Kidney (tissue), 14 donors: ENCODE data around the gene ATG16L2. TPM values are rescaled to one million over a fixed set of nuclear protein-coding genes. Genes with fewer than 3 reads are reported as not detected.

Experiments
- DNase-seq, 5 donors: peaks; one replicate each; pipeline ENCODE4 v3.0.0-alpha.2; 2013 to 2020
- FAIRE-seq: peaks from 2 replicates; lab custom pipeline; 2012; peaks lifted over from hg19 to GRCh38; lab: Jason Lieb, UNC
- H3K27ac ChIP-seq, 2 donors: one replicate each; pipeline ENCODE4 v1.7.0; 2013; ENCODE audit warnings: low read depth in 2 of 2, low read length in 2 of 2, inconsistent platforms in 1 of 2
- H3K27me3 ChIP-seq: one replicate; pipeline ENCODE4 v1.7.1; 2013; ENCODE audit warnings: low read length, inconsistent platforms; ENCODE audit not compliant: control insufficient read depth, insufficient read depth
- H3K36me3 ChIP-seq, 3 donors: one replicate each; pipeline versions ENCODE4 v1.7.0 to v1.7.1; 2013; ENCODE audit warnings: low read length in 3 of 3, control low read depth in 1 of 3, inconsistent platforms in 1 of 3; ENCODE audit not compliant: insufficient read depth in 3 of 3, control insufficient read depth in 2 of 3
- H3K4me1 ChIP-seq, 3 donors: one replicate each; pipeline versions ENCODE4 v1.7.0 to v1.7.1; 2013; ENCODE audit warnings: low read length in 3 of 3, inconsistent platforms in 1 of 3, low read depth in 1 of 3; ENCODE audit not compliant: control insufficient read depth in 2 of 3, insufficient read depth in 2 of 3
- H3K4me3 ChIP-seq, 3 donors: one replicate each; pipeline versions ENCODE4 v1.7.0 to v1.8.1; 2013; ENCODE audit warnings: low read length in 3 of 3, control low read depth in 1 of 3, inconsistent platforms in 1 of 3
- H3K9ac ChIP-seq, 3 donors: one replicate each; pipeline versions ENCODE4 v1.7.0 to v1.7.1; 2013; ENCODE audit warnings: low read length in 3 of 3, control low read depth in 1 of 3, inconsistent platforms in 1 of 3
- H3K9me3 ChIP-seq, 3 donors: one replicate each; pipeline versions ENCODE4 v1.7.0 to v1.7.1; 2013; ENCODE audit warnings: low read length in 3 of 3, control low read depth in 1 of 3, inconsistent platforms in 1 of 3; ENCODE audit not compliant: control insufficient read depth in 2 of 3, insufficient read depth in 1 of 3
- intact Hi-C: fragments of 100-400 bp; cut with DNase I; formaldehyde crosslinking; loops from one replicate; pipeline ENCODE4 v1.11.1; 2022
- polyA plus RNA-seq: library from polyadenylated mRNA; stranded (reverse); fragments of 350-450 nt; fragmentation: Illumina TruSeq; extraction: RNeasy Lipid Tissue Mini Kit (QIAGEN cat#74804); gene quantifications from one replicate; pipeline ENCODE4 v1.2.3, GENCODE V29; 2014; ENCODE audit warnings: low read depth, low replicate concordance; ENCODE audit not compliant: insufficient read depth
- total RNA-seq: library from RNA; stranded (reverse); fragmentation: NEBNext Ultra II Directional; extraction: Animal tissue kit (Norgen Biotek cat#: 25700); gene quantifications from one replicate; pipeline ENCODE4 v1.2.1, GENCODE V29; 2021
- TF ChIP-seq, protein P1 (sequence below): IDR thresholded peaks from 3 replicates; pipeline ENCODE4 v1.5.1; 2012; ENCODE audit warnings: mild to moderate bottlenecking, moderate library complexity, borderline replicate concordance; ENCODE audit not compliant: insufficient read depth; ENCODE audit errors: extremely low read depth
- donor health status: control.
- donor health status: control.
- donor health status: control.
- donor health status: control.
- donor health status: control.
- donor health status: DM: yes; HTN: yes; CAD: no.
- donor health status: Normal renal cell carcinoma (clear cell type).

ATG16L2 gene
- total and polyA plus RNA-seq, 2 donors from 2014 or later = 16.1 to 38.6 TPM

DNA sequence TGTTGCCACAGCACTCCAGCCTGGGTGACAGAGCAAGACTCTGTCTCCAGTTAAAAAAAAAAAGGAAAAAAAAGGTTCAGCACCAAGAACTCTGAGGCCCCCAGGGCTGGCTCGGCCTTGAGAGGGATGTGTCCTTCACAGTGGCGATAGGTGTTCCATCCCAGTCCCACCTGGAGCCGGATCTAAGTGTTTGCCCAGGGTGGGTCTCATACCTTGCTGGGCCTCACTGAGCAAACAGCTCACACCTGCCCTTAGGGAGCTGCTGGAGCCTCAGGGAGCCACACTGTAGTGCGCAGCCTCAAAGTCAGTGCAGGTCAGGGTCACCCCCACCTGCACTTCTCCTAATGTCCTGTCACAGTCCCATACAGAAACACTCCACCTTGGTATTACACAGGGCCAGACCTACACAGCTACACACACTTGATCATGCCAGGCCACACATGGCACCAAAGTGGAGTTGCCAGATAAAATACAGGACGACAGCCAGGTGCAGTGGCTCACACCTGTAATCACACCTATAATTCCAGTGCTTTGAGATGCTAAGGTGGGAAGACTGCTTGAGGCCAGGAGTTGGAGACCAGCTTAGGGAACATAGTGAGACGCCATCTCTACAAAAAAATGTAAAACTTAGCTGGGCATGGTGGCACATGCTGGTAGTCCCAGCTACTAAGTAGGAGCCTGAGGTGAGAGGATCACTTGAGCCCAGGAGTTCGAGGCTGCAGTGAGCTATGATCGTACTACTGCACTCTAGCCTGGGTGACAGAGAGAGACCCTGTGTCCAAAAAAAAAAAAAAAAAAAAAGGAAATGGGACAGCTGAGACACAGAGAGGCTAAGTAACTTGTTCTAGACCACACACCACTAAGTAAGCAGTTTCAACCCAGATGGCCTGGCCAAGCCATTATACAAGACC is 27.7 kb upstream of the ATG16L2 start:
- Histone ChIP-seq H3K36me3 (no peaks in the 10 kb centered on the region), H3K4me1 (peaks cover 0 to 19% (median 6%) of the 10 kb centered on the region in 3 donors), H3K27me3 (no peaks in the 10 kb centered on the region), H3K27ac (no peak overlapping the region), H3K9me3 (no peaks in the 10 kb centered on the region), H3K4me3 (no peak overlapping the region), H3K9ac (no peak overlapping the region)
- intact Hi-C loops = loop anchor here (10.0 kb wide), 1 partner anchor 52 kb away; no protein-coding TSS in a partner anchor
- FAIRE-seq = no peak
- TF ChIP-seq, protein P1, sequence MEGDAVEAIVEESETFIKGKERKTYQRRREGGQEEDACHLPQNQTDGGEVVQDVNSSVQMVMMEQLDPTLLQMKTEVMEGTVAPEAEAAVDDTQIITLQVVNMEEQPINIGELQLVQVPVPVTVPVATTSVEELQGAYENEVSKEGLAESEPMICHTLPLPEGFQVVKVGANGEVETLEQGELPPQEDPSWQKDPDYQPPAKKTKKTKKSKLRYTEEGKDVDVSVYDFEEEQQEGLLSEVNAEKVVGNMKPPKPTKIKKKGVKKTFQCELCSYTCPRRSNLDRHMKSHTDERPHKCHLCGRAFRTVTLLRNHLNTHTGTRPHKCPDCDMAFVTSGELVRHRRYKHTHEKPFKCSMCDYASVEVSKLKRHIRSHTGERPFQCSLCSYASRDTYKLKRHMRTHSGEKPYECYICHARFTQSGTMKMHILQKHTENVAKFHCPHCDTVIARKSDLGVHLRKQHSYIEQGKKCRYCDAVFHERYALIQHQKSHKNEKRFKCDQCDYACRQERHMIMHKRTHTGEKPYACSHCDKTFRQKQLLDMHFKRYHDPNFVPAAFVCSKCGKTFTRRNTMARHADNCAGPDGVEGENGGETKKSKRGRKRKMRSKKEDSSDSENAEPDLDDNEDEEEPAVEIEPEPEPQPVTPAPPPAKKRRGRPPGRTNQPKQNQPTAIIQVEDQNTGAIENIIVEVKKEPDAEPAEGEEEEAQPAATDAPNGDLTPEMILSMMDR = no peak
- DNase-seq = no peak

DNA sequence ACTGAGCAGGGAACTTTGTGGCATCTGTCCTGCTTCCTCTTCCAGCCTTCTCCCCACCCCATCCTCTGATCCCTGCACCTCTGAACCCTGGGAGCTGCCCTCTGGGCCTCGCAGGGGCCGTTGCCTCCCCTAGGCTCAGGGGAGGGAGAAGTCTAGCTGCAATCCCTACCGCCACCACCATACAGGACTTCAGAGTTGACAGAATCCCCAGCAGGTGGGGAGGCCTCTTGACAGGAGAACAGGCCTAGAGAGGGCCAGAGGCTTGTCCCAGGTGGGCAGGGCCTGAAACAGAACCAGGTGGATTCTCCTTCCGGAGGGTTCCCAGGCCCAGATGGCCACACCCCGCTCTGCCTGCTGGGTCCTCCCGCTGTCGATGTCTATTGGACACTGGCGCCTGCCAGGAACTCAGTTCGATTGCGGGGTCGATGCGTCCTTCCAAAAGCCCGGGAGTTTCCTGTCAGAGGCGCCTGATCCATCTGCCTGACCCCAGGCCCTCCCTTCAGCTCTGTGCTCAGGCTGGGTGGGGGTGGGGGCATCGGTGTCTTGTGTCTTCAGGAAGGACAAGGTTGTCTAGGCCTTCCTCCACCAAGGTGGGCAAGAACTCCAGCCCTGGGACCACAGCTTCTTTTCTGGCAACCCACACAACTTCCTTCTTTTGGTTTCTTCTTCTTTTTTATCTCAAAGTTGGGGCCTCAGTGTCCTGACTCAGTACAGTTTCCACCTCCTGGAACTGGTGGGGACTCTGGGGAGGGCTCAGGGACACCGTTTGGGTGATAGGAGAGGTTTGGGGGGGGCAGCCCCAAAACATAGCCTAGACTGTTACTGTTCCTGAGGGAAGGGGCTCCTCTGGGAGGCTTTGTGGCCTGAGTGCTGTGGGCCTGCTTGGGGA is 26.8 kb upstream of the ATG16L2 start:
- Histone ChIP-seq H3K27ac (no peak overlapping the region), H3K9me3 (no peaks in the 10 kb centered on the region), H3K36me3 (no peaks in the 10 kb centered on the region), H3K4me1 (peaks cover 0 to 15% (median 6%) of the 10 kb centered on the region in 3 donors), H3K27me3 (no peaks in the 10 kb centered on the region), H3K4me3 (no peak overlapping the region), H3K9ac (no peak overlapping the region)
- DNase-seq (peak in 2 of 5 donors; percentile 41 to 59), FAIRE-seq (no peak)
- intact Hi-C loops = loop anchor here (10.0 kb wide), 1 partner anchor 53 kb away; no protein-coding TSS in a partner anchor
- TF ChIP-seq, protein P1 = no peak

DNA sequence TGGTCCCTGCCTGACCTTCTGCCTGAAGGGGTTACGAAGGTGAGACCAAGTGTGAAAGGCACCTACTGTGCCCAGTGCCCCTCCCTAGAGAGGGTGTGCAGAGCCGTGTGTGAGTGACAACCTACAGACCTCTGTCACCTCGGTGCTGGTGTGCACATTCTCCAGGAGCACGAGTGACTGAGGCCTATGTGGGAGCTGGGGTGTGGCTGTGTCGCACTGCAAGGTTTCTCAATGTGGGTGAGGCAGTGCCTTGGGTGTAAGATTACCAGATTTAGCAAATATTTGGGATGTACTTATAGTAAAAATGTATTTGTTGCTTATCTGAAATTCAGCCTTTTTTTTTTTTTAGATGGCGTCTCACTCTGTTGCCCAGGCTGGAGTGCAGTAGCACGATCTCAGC is 26.0 kb upstream of the ATG16L2 start:
- no peaks in the 10 kb centered on the region for H3K9me3 ChIP-seq
- DNase-seq (no peak), FAIRE-seq (no peak)
- H3K9ac ChIP-seq = no peak overlapping the region
- intact Hi-C loops = loop anchor here (10.0 kb wide), 1 partner anchor 53 kb away; no protein-coding TSS in a partner anchor
- TF ChIP-seq, protein P1 = no peak
- no peaks in the 10 kb centered on the region for H3K27me3 ChIP-seq
- H3K4me3 ChIP-seq = no peak overlapping the region
- H3K4me1 ChIP-seq = peaks cover 0 to 14% (median 11%) of the 10 kb centered on the region in 3 donors
- no peak overlapping the region for H3K27ac ChIP-seq
- H3K36me3 ChIP-seq = no peaks in the 10 kb centered on the region
